HG03469 (cell line): ENCODE data around the gene CCDC167.
"Not testable (repeated sequence)": the region's sequence is repeated elsewhere in the genome, so short reads cannot be mapped to it uniquely, and the experiment has no call there.

Source experiments
- ATAC-seq: cut with Tn5 transposase; IDR thresholded peaks from one replicate; pipeline ENCODE4 v1.9.1; 2021; ENCODE audit warnings: mild to moderate bottlenecking, moderate library complexity, moderate number of reproducible peaks; ENCODE audit not compliant: unreplicated experiment

Gene CCDC167

GRCh38 chr6:37477656-37478435 lies 21.8 kb downstream of the CCDC167 start:
- no peak for ATAC-seq

- ATAC-seq, result no peak
These were observed 22.5 kb downstream of the CCDC167 start for GRCh38 chr6:37477191-37477590.

GRCh38 chr6:37474316-37474715 lies 25.4 kb downstream of the CCDC167 start:
- ATAC-seq, result no peak

- no peak for ATAC-seq
These were observed 26.2 kb downstream of the CCDC167 start for GRCh38 chr6:37473364-37474095.

GRCh38 chr6:37467718-37468117 lies 32.0 kb downstream of the CCDC167 start:
- no peak for ATAC-seq

GRCh38 chr6:37463110-37463509 lies 36.6 kb downstream of the CCDC167 start:
- no peak for ATAC-seq

GRCh38 chr6:37460805-37461204 lies 38.9 kb downstream of the CCDC167 start:
- no peak for ATAC-seq

GRCh38 chr6:37459981-37460800 lies 39.5 kb downstream of the CCDC167 start:
- no peak for ATAC-seq

GRCh38 chr6:37456816-37457560 lies 42.7 kb downstream of the CCDC167 start:
- no peak for ATAC-seq

GRCh38 chr6:37456126-37456525 lies 43.6 kb downstream of the CCDC167 start:
- ATAC-seq, result no peak

- no peak for ATAC-seq
These were observed 45.1 kb downstream of the CCDC167 start for GRCh38 chr6:37454420-37455140.

- ATAC-seq, result no peak
These were observed 47.2 kb downstream of the CCDC167 start for GRCh38 chr6:37452522-37452921.

GRCh38 chr6:37451441-37452193 lies 48.1 kb downstream of the CCDC167 start:
- no peak for ATAC-seq

- ATAC-seq, result no peak
These were observed 49.7 kb downstream of the CCDC167 start for GRCh38 chr6:37449984-37450383.

GRCh38 chr6:37443216-37443542 lies 56.5 kb downstream of the CCDC167 start:
- not testable (repeated sequence) for ATAC-seq

- ATAC-seq, result no peak
These were observed 57.1 kb downstream of the CCDC167 start for GRCh38 chr6:37442416-37443215.

GRCh38 chr6:37441651-37442050 lies 58.0 kb downstream of the CCDC167 start:
- ATAC-seq, result no peak

- ATAC-seq, result no peak
These were observed 60.8 kb downstream of the CCDC167 start for GRCh38 chr6:37438930-37439329.

- no peak for ATAC-seq
These were observed 63.9 kb downstream of the CCDC167 start for GRCh38 chr6:37435816-37436215.
